Dedifferentiated amniotic fluid mesenchymal stem cell (primary cell): Measurements from ENCODE around the gene HMGN1.
"Not testable (repeated sequence)": the region's sequence is repeated elsewhere in the genome, so short reads cannot be mapped to it uniquely, and the experiment has no call there.

ENCODE experiments used
- DNase-seq: peaks from one replicate; pipeline ENCODE4 v3.0.0-alpha.2; 2016; ENCODE audit errors: extremely low spot score

The HMGN1 gene

GRCh38 chr21:39348355-39349210 lies at the start of gene HMGN1:
TSS of gene HMGN1 (minus strand) at chr21:39349088. CDS start at chr21:39348917, 171 bp downstream.
- peak; percentile 79 for DNase-seq

DNA sequence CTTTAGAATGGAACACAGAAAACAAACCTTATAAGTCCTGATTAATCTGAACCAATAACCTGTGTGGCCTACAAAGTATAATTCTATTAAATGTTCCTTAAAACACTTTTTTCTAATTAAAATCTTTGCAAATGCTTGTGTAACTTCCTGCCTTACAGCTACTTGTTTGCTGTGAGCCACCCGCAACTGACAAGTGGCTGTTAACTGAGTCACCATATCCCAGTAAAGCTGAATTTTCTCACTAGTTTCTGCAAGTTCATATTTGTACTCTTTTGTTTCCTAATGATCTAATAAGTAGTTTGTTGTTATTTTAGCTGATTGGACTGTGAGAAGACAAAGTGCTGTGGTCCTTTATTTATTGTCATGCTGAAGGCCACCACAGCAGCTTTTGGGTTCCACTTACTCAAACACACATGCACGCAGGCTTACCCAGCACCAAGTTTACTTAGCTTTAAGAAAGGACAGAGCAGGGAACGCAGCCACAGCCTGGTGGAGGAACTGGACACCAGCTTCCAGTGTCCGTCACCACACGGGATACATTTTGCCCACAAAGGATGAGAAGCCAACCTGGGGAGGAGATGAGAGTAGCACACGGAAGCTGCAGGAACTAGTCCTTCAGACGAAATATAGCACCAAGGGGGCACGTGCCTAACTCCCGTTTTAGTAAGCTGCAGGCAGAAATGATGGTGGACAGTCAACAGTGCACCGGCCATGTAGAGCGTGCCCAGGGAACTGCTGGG lies 48.9 kb upstream of the HMGN1 start:
- DNase-seq: no peak

- DNase-seq: no peak
Observed at GRCh38 chr21:39392981-39393380, 44.1 kb upstream of the HMGN1 start.

GRCh38 chr21:39390212-39390765 lies 41.4 kb upstream of the HMGN1 start:
- DNase-seq: no peak

DNA sequence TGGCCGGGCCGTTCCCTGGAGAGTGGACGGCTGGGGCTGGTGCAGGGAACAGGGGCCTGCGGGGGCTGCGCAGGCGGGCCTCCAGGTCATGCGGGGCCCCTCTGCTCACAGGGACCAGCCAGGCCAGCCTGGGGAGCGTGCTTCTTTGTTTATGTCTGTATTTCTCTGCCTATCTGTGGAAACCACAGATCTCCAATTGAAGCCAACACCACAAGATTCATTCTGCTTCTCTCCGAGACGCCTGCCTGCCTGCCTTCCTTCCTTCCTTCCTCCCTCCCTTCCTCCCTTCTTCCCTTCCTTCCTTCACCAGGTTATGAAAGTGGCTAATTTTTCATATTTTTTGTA lies 39.9 kb upstream of the HMGN1 start:
- no peak for DNase-seq

DNA sequence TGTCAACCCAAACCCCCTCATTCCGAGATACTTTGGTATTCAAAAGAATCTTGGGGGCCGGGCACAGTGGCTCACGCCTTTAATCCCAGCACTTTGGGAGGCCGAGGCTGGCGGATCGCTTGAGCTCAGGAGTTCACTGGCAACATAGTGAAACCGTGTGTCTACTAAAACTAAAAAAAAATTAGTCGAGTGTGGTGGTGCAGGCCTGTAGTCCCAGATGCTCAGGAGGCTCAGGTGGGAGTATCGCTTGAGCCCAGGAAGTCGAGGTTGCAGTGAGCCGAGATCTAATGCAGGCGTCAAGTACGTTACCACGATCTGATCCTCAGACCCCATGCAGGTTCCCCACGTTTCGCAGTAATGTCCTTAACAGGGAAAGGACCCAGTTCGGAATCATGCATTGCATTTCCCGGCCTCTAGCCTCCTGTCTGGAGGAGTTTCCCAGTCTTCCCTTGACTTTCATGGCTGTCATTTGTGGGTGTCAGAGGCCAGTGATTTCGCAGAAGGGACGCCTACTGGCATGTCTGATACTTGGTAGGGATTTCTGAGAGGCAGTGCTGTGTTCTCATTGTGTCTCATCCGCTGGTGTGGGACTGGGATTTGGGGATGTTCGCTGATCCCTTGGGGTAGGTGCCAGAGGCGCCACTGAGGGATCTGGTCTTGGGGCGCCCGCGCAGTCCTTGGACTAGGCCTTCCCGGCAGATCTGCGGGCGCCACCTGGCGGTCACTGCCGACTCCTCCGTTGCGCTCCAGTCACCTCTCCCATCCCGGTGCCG lies 39.3 kb upstream of the HMGN1 start:
- peak; percentile 83 for DNase-seq

- peak; percentile 80 for DNase-seq
Observed at GRCh38 chr21:39387461-39388037, 38.7 kb upstream of the HMGN1 start.

DNA sequence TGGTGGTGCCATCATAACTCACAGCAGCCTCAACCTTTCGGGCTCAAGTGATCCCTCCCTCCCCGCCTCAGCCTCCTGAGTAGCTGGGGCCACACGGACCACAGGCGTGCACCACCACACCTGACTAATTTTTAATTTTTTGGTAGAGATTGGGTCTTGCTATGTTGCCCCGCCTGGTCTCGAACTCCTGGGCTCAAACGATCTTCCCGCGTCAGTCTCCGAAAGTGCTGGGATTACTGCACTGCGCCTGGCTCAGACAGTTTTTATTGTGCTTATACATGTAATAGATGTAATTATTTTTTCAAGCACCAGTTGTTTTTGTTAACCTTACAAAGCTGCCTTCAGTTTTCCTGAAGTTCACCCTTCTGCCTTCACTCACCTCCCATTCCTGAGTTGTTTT lies 38.0 kb upstream of the HMGN1 start:
- no peak for DNase-seq

GRCh38 chr21:39386194-39386593 lies 37.3 kb upstream of the HMGN1 start:
- DNase-seq: no peak

DNA sequence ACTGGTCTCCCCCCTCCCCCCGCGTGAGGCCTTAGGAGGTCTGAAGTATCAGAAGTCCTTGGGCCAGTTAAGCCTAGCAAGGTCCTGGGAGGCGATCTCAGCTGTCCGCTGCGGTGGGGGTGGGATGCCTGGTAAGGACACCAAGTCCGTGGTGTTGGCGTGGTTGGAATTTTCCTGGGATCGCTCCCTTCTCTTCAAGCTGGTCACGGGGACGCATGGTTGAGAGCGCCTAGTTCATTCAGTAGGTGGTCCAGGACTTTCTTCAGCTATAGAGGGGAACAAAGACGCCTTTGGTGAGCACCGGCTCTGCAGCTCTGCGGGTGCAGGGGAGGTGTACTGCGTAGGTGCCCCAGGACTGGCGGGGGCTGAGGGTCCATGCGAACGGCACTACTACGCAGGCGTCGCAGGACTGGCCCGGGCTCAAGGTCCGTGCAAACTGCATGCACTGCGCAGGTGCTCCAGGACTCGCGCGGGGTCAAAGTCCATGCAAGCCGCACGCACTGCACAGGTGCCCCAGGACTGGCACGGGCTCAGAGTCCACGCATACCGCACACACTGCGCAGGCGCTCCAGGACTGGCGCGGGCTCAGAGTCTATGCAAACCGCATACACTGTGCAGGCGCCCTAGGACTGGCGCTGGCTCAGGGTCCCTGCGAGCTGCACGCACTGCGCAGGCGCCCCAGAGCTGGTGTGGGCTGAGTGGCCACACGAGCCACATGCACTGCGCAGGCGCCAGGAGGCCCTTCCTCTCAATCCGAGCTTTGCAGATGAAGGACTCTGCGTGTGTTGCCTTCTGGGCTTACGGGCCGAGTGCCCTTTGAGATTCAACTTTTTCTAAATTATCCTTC lies 36.6 kb upstream of the HMGN1 start:
- DNase-seq: peak; percentile 56

- DNase-seq: no peak
Observed at GRCh38 chr21:39384674-39385298, 35.9 kb upstream of the HMGN1 start.

- DNase-seq: not testable (repeated sequence)
Observed at GRCh38 chr21:39382096-39382495, 33.2 kb upstream of the HMGN1 start.

- no peak for DNase-seq
Observed at GRCh38 chr21:39381009-39381408, 32.1 kb upstream of the HMGN1 start.

GRCh38 chr21:39379986-39380891 lies 31.4 kb upstream of the HMGN1 start:
- peak; percentile 91 for DNase-seq

DNA sequence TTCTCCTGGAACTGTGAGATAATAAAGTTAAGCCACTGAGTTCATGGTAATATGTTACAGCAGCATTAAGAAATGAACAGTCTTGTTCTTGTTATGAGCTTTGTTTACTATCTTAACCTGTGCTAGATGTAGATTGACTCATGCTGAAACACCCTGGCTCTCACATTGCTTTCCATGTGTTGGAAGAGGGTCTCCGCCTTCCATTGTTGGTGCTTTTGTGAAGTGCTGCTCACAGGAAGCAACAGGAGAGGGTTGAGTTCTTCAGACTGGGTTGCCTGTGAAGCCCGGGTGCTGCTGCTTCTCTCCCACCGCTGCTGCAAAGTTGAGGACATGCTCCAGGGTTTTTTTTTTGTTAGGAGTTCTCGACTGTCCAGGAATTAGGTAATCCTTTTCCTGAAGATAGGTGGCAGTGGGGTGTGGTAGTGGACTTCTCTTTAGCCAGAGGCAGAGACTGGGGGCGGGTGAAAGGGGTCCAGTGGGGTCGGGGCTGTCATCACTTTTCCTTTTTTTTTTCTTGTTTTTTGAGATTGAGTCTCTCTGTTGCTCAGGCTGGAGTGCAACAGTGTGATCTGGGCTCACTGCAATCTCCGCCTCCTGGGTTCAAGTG lies 28.7 kb upstream of the HMGN1 start:
- DNase-seq: no peak

GRCh38 chr21:39375446-39375845 lies 26.6 kb upstream of the HMGN1 start:
- no peak for DNase-seq

DNA sequence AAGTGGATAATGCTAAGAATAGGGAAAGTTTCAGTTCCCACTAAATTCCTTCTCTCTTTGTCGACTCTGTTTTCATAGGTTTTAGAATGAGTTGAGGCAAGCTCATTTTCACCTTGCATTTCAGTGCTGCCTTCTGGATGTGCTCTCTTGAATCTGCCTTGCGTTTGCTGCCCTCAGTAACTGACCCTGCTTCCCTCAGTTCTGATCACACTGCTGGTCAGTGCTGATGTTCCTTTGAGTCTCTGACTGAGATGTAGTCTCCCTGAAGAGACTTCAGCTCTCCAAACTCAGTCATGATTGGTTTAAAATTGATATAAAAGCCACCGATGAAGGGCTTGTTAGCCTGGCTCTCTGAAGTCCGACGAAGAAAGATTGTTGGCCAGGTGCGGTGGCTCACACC lies 25.2 kb upstream of the HMGN1 start:
- DNase-seq: no peak

DNA sequence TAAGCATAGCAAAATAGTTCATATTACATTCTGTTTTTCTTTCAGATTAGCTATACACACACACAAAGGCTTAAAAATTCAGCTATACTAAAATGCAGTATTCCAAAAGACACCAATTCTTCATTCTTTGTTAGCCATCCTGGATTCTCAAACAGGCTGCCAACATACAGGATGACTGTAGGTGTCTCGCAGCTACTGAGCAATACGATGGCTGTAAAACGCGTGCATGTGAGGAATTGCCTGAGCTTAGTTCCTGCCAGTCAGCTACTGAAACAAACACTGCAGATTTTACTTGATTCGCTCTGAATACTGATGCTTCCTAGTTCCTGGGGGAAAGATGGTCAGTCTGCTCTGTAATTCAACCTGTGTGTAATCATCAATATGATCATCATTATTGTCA lies 24.7 kb upstream of the HMGN1 start:
- DNase-seq: no peak

GRCh38 chr21:39369896-39370288 lies 21.0 kb upstream of the HMGN1 start:
- DNase-seq: not testable (repeated sequence)
